Measurements from ENCODE around the gene OR2C3.
A peak's percentile ranks its signal among the peaks of the same experiment; 100 is the strongest.

Gene OR2C3

DNA sequence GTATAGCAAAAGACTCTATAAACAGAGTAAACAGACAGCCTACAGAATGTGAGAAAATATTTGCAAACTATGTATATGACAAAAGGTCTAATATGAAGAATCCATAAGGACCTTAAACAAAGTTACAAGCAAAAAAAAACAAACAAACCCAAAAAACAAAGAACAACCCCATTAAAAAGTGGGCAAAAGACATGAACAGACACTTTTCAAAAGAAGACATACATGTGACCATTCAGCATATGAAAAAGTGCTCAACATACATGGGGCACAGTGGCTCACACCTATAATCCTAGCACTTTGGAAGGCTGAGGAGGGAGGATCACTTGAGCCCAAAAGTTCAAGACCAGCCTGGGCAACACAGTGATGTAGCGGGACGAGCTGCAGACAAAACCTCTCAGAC lies 60.4 kb downstream of the OR2C3 start:
- H3K4me3 ChIP-seq (ENCODE audit: insufficient read depth, low read length, poor library complexity, severe bottlenecking), result peak overlapping the region; percentile 23
- H3K79me2 ChIP-seq (ENCODE audit: insufficient read depth, low read length), result no peaks in the 10 kb centered on the region
- peak overlapping the region; percentile 95 for H3K27ac ChIP-seq (ENCODE audit: low read depth, low read length)
- no peaks in the 10 kb centered on the region; the same call in 1 of the 2 replicates for H3K9me3 ChIP-seq (ENCODE audit: insufficient read depth, low read length)
- no peak overlapping the region for H2AFZ ChIP-seq (ENCODE audit: low read depth, low read length, severe bottlenecking)
- H3K4me2 ChIP-seq (ENCODE audit: low read depth, low read length, poor library complexity, severe bottlenecking), result peak overlapping the region; percentile 59
- no peaks in the 10 kb centered on the region for H4K20me1 ChIP-seq (ENCODE audit: low read depth, low read length)
- TF ChIP-seq EZH2phosphoT487 (conservative IDR thresholded peaks at IDR 0.05; ENCODE audit: low read length), result no peak
- TF ChIP-seq, protein P1, sequence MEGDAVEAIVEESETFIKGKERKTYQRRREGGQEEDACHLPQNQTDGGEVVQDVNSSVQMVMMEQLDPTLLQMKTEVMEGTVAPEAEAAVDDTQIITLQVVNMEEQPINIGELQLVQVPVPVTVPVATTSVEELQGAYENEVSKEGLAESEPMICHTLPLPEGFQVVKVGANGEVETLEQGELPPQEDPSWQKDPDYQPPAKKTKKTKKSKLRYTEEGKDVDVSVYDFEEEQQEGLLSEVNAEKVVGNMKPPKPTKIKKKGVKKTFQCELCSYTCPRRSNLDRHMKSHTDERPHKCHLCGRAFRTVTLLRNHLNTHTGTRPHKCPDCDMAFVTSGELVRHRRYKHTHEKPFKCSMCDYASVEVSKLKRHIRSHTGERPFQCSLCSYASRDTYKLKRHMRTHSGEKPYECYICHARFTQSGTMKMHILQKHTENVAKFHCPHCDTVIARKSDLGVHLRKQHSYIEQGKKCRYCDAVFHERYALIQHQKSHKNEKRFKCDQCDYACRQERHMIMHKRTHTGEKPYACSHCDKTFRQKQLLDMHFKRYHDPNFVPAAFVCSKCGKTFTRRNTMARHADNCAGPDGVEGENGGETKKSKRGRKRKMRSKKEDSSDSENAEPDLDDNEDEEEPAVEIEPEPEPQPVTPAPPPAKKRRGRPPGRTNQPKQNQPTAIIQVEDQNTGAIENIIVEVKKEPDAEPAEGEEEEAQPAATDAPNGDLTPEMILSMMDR (IDR thresholded peaks at IDR 0.05; ENCODE audit: insufficient read depth, low read length, poor library complexity, severe bottlenecking), result no peak
- 0 out of 2 replicates have a peak, but pooled peaks cover 14% of the 10 kb centered on the region for H3F3A ChIP-seq (ENCODE audit: insufficient read depth)
- H3K9me2 ChIP-seq (replicated peaks; ENCODE audit: insufficient read depth, low read length), result no peaks in the 10 kb centered on the region
- H3K27me3 ChIP-seq (ENCODE audit: low read length), result no peaks in the 10 kb centered on the region
- H3K36me3 ChIP-seq (ENCODE audit: low read length), result no peaks in the 10 kb centered on the region
- peak overlapping the region; percentile 46 for H3K9ac ChIP-seq (ENCODE audit: low read length)

All from SU-DHL-6 (cell line).